CD14-positive monocyte (primary cell): Measurements from ENCODE around the gene PHACTR3. TPM values are rescaled to one million over a fixed set of nuclear protein-coding genes. Genes with fewer than 3 reads are reported as not detected.

Experiments used
- DNase-seq, 3 donors: peaks; one replicate each; pipeline ENCODE4 v3.0.0-alpha.2; 2011 to 2022
- H2AFZ ChIP-seq: 2 replicates; pipeline ENCODE4 v1.6.0; 2012; ENCODE audit warnings: mild to moderate bottlenecking, low read depth, low read length, inconsistent platforms; ENCODE audit not compliant: insufficient read depth, poor library complexity, severe bottlenecking
- H3K27ac ChIP-seq, 2 donors: 1 replicate in 1 of 2; 2 replicates in 1 of 2; pipeline ENCODE4 v1.5.1; 2012 to 2013; ENCODE audit warnings: low read length in 2 of 2, control low read depth in 1 of 2, inconsistent platforms in 1 of 2, low read depth in 1 of 2, mild to moderate bottlenecking in 1 of 2
- H3K27me3 ChIP-seq, 2 donors: one replicate each; pipeline versions ENCODE4 v1.6.0 to v1.6.1; 2011 to 2013; ENCODE audit warnings: low read length in 2 of 2; ENCODE audit not compliant: control insufficient read depth in 2 of 2, insufficient read depth in 2 of 2
- H3K36me3 ChIP-seq, 2 donors: replicated peaks in 1 of 2; 1 replicate in 1 of 2; 2 replicates in 1 of 2; pipeline versions ENCODE4 v1.5.1 to v1.6.1; 2012 to 2013; ENCODE audit warnings: low read length in 2 of 2, control low read depth in 1 of 2, inconsistent platforms in 1 of 2, mild to moderate bottlenecking in 1 of 2; ENCODE audit not compliant: insufficient read depth in 2 of 2, control insufficient read depth in 1 of 2
- H3K4me1 ChIP-seq, 2 donors: 1 replicate in 1 of 2; 2 replicates in 1 of 2; pipeline versions ENCODE4 v1.5.1 to v1.6.1; 2012 to 2013; ENCODE audit warnings: low read length in 2 of 2, control low read depth in 1 of 2, inconsistent platforms in 1 of 2, mild to moderate bottlenecking in 1 of 2, moderate library complexity in 1 of 2; ENCODE audit not compliant: insufficient read depth in 2 of 2, control insufficient read depth in 1 of 2
- H3K4me2 ChIP-seq: replicated peaks from 2 replicates; pipeline ENCODE3; 2012; ENCODE audit warnings: low read length, moderate library complexity, mild to moderate bottlenecking; ENCODE audit not compliant: poor library complexity, severe bottlenecking; ENCODE audit errors: extremely low read depth
- H3K4me3 ChIP-seq, 3 experiments: fragments of 200-600 bp in 1 of 3; sonication (generic) in 1 of 3; replicated peaks in 1 of 3; 1 replicate in 2 of 3; 2 replicates in 1 of 3; pipeline ENCODE4 v1.5.1; 2011 to 2013; ENCODE audit warnings: low read length in 3 of 3, mild to moderate bottlenecking in 3 of 3, control low read depth in 2 of 3, low read depth in 2 of 3, inconsistent platforms in 1 of 3, moderate library complexity in 1 of 3
- H3K79me2 ChIP-seq: 2 replicates; pipeline ENCODE4 v1.6.0; 2012; ENCODE audit warnings: mild to moderate bottlenecking, control low read depth, inconsistent platforms, low read length, moderate library complexity; ENCODE audit not compliant: insufficient read depth
- H3K9ac ChIP-seq: 2 replicates; pipeline ENCODE4 v1.6.0; 2017; ENCODE audit warnings: low read length, mild to moderate bottlenecking; ENCODE audit not compliant: insufficient read depth, poor library complexity, severe bottlenecking
- H3K9me3 ChIP-seq, 2 donors: replicated peaks in 1 of 2; 1 replicate in 1 of 2; 2 replicates in 1 of 2; pipeline versions ENCODE4 v1.5.1 to v1.6.1; 2012 to 2013; ENCODE audit warnings: low read length in 2 of 2, control low read depth in 1 of 2; ENCODE audit not compliant: control insufficient read depth in 1 of 2, insufficient read depth in 1 of 2
- H4K20me1 ChIP-seq: 2 replicates; pipeline ENCODE4 v1.6.0; 2012; ENCODE audit warnings: mild to moderate bottlenecking, low read length, control low read depth, moderate library complexity; ENCODE audit not compliant: insufficient read depth
- H3K27ac Mint-ChIP-seq, 7 donors: one replicate each; pipeline ENCODE4 v1.8.0; 2020; ENCODE audit warnings: mild to moderate bottlenecking in 7 of 7, mixed read lengths in 7 of 7, moderate library complexity in 6 of 7, inconsistent platforms in 2 of 7
- H3K27me3 Mint-ChIP-seq, 3 donors: one replicate each; pipeline ENCODE4 v1.8.0; 2021 to 2022; ENCODE audit warnings: low read depth in 3 of 3, mild to moderate bottlenecking in 3 of 3, mixed read lengths in 3 of 3, moderate library complexity in 3 of 3, inconsistent platforms in 1 of 3
- H3K36me3 Mint-ChIP-seq, 2 donors: one replicate each; pipeline ENCODE4 v1.8.0; 2020; ENCODE audit warnings: mixed read lengths in 2 of 2, inconsistent platforms in 1 of 2, mild to moderate bottlenecking in 1 of 2
- H3K4me1 Mint-ChIP-seq: one replicate; pipeline ENCODE4 v1.8.0; 2020; ENCODE audit warnings: mild to moderate bottlenecking, mixed read lengths
- H3K4me3 Mint-ChIP-seq, 2 donors: one replicate each; pipeline ENCODE4 v1.8.0; 2020; ENCODE audit warnings: mild to moderate bottlenecking in 2 of 2, mixed read lengths in 2 of 2, moderate library complexity in 1 of 2
- H3K9me3 Mint-ChIP-seq, 7 donors: one replicate each; pipeline ENCODE4 v1.8.0; 2020 to 2022; ENCODE audit warnings: mixed read lengths in 7 of 7, mild to moderate bottlenecking in 6 of 7, moderate library complexity in 6 of 7, inconsistent platforms in 2 of 7
- CTCF ChIP-seq: fragments of 200-600 bp; IDR thresholded peaks from one replicate; pipeline ENCODE4 v1.8.0; 2022; ENCODE audit warnings: antibody characterized with exemption, mild to moderate bottlenecking
- WGBS: methylation state at CpG from one replicate; pipeline ENCODE4 v1.1.5; 2013; ENCODE audit warnings: missing lambda C conversion rate; ENCODE audit not compliant: insufficient coverage; 5-methylcytosine and 5-hydroxymethylcytosine counted together
- intact Hi-C, 2 donors: fragments of 100-400 bp; cut with micrococcal nuclease; formaldehyde crosslinking; loops; one replicate each; pipeline versions ENCODE4 v1.15.0 to v1.15.1; 2023
- polyA plus RNA-seq, 3 donors: library from polyadenylated mRNA; depleted of rRNA in 1 of 3; unstranded in 2 of 3; stranded (reverse) in 1 of 3; fragments of 300-500 nt in 2 of 3; fragments of >200 nt in 1 of 3; fragmentation: Illumina TruSeq in 2 of 3; gene quantifications; 1 replicate in 2 of 3; 2 replicates in 1 of 3; pipeline ENCODE4 v1.2.3, GENCODE V29; 2012 to 2021

Gene PHACTR3
- polyA plus RNA-seq, 3 donors = 0.11 to 0.17 TPM; not detected in 1

GRCh38 chr20:59750209-59750840, 146.0 kb downstream of the PHACTR3 start:
- H3K4me1 Mint-ChIP-seq = peaks cover 37% of the 10 kb centered on the region
- Histone ChIP-seq H2AFZ (no peak overlapping the region), H3K36me3 (no peaks in the 10 kb centered on the region), H3K9me3 (no peaks in the 10 kb centered on the region), H3K27me3 (peaks cover 11 to 62% of the 10 kb centered on the region in 2 donors), H3K4me3 (no peak overlapping the region), H3K4me1 (peaks cover 33 to 37% of the 10 kb centered on the region in 2 donors), H4K20me1 (no peaks in the 10 kb centered on the region), H3K27ac (no peak overlapping the region), H3K4me2 (no peak overlapping the region), H3K9ac (no peak overlapping the region), H3K79me2 (no peaks in the 10 kb centered on the region)
- no peak for DNase-seq
- intact Hi-C loops = loop anchor here (2.0 to 5.0 kb wide), 3 partner anchors 150 to 180 kb away; no protein-coding TSS in a partner anchor
- H3K36me3 Mint-ChIP-seq = peaks cover 2 to 4% of the 10 kb centered on the region in 2 donors
- H3K27ac Mint-ChIP-seq = no peak overlapping the region
- peak overlapping the region in 1 of 2 donors; percentile 88 for H3K4me3 Mint-ChIP-seq
- H3K27me3 Mint-ChIP-seq = peaks cover 74 to 90% (median 77%) of the 10 kb centered on the region in 3 donors
- peaks cover 0 to 5% (median 0%) of the 10 kb centered on the region in 7 donors for H3K9me3 Mint-ChIP-seq
- WGBS = 74% methylated on average over 17 of the region's 21 CpGs
- TF ChIP-seq CTCF = no peak

- H3K9ac ChIP-seq = no peak overlapping the region
- Mint-ChIP-seq H3K4me1 (peaks cover 37% of the 10 kb centered on the region), H3K4me3 (peak overlapping the region in 1 of 2 donors; percentile 88), H3K27ac (peak overlapping the region in 2 of 7 donors; percentile 42 to 51), H3K36me3 (peaks cover 3 to 4% of the 10 kb centered on the region in 2 donors), H3K27me3 (peaks cover 76 to 93% (median 80%) of the 10 kb centered on the region in 3 donors), H3K9me3 (peaks cover 0 to 7% (median 0%) of the 10 kb centered on the region in 7 donors)
- H3K4me1 ChIP-seq = peaks cover 33 to 37% of the 10 kb centered on the region in 2 donors
- no peaks in the 10 kb centered on the region for H3K36me3 ChIP-seq
- peaks cover 14 to 70% of the 10 kb centered on the region in 2 donors for H3K27me3 ChIP-seq
- no peak overlapping the region for H3K27ac ChIP-seq
- no peaks in the 10 kb centered on the region for H3K9me3 ChIP-seq
- no peak overlapping the region for H3K4me2 ChIP-seq
- TF ChIP-seq CTCF = peak; percentile 90
- intact Hi-C loops = loop anchor here (2.0 to 5.0 kb wide), 3 partner anchors 150 to 180 kb away; no protein-coding TSS in a partner anchor
- no peaks in the 10 kb centered on the region for H3K79me2 ChIP-seq
- H3K4me3 ChIP-seq = no peak overlapping the region
- H4K20me1 ChIP-seq = no peaks in the 10 kb centered on the region
- 23% methylated on average over 18 of the region's 21 CpGs for WGBS
- H2AFZ ChIP-seq = no peak overlapping the region
- DNase-seq = peak; percentile 57 to 73 (median 69)
Measured at GRCh38 chr20:59751075-59751711, 146.9 kb downstream of the PHACTR3 start.
